ENCODE data around the gene THSD8.

- TF ChIP-seq, protein P1, sequence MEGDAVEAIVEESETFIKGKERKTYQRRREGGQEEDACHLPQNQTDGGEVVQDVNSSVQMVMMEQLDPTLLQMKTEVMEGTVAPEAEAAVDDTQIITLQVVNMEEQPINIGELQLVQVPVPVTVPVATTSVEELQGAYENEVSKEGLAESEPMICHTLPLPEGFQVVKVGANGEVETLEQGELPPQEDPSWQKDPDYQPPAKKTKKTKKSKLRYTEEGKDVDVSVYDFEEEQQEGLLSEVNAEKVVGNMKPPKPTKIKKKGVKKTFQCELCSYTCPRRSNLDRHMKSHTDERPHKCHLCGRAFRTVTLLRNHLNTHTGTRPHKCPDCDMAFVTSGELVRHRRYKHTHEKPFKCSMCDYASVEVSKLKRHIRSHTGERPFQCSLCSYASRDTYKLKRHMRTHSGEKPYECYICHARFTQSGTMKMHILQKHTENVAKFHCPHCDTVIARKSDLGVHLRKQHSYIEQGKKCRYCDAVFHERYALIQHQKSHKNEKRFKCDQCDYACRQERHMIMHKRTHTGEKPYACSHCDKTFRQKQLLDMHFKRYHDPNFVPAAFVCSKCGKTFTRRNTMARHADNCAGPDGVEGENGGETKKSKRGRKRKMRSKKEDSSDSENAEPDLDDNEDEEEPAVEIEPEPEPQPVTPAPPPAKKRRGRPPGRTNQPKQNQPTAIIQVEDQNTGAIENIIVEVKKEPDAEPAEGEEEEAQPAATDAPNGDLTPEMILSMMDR (tag by site-specific recombination; IDR thresholded peaks at IDR 0.05), result no peak
- TF ChIP-seq EGR2 (tag by site-specific recombination; IDR thresholded peaks at IDR 0.05; ENCODE audit: low read depth) (no peak), REST (tag by site-specific recombination; IDR thresholded peaks at IDR 0.05) (no peak), ZNF830 (tag by site-specific recombination; IDR thresholded peaks at IDR 0.05; ENCODE audit: low read depth) (no peak)
Observed at GRCh38 chr19:12825254-12826131, 23.6 kb downstream of the THSD8 start.
